HG03066 (cell line): ENCODE results near the gene PPP1R9B.

Experiments
- ATAC-seq: cut with Tn5 transposase; IDR thresholded peaks from one replicate; pipeline ENCODE4 v1.9.1; 2021; ENCODE audit warnings: low read depth; ENCODE audit not compliant: unreplicated experiment

PPP1R9B gene

GRCh38 chr17:50129728-50130558 lies 20.5 kb downstream of the PPP1R9B start, which contains the start of gene SAMD14:
TSS of gene SAMD14 (minus strand) at chr17:50130160. CDS start at chr17:50124959, 5,201 bp downstream.
- no peak for ATAC-seq

- ATAC-seq: no peak
Observed at GRCh38 chr17:50129353-50129727, 21.1 kb downstream of the PPP1R9B start.

GRCh38 chr17:50128441-50129352 lies 21.8 kb downstream of the PPP1R9B start:
- no peak for ATAC-seq

GRCh38 chr17:50127697-50128361 lies 22.6 kb downstream of the PPP1R9B start:
- no peak for ATAC-seq

- ATAC-seq: no peak
Observed at GRCh38 chr17:50125420-50125997, 25.0 kb downstream of the PPP1R9B start.

- ATAC-seq: no peak
Observed at GRCh38 chr17:50123649-50124349, 26.7 kb downstream of the PPP1R9B start.

- ATAC-seq: no peak
Observed at GRCh38 chr17:50122945-50123344, 27.5 kb downstream of the PPP1R9B start.

- no peak for ATAC-seq
Observed at GRCh38 chr17:50120475-50121253, 29.8 kb downstream of the PPP1R9B start.

- ATAC-seq: no peak
Observed at GRCh38 chr17:50118828-50119218, 31.7 kb downstream of the PPP1R9B start.

GRCh38 chr17:50118076-50118827 lies 32.2 kb downstream of the PPP1R9B start:
- ATAC-seq: no peak

GRCh38 chr17:50117202-50118051 lies 33.0 kb downstream of the PPP1R9B start:
- ATAC-seq: no peak

- no peak for ATAC-seq
Observed at GRCh38 chr17:50115756-50116155, 34.7 kb downstream of the PPP1R9B start.

- ATAC-seq: no peak
Observed at GRCh38 chr17:50114849-50115357, 35.6 kb downstream of the PPP1R9B start.

GRCh38 chr17:50114401-50114800 lies 36.1 kb downstream of the PPP1R9B start:
- ATAC-seq: no peak

GRCh38 chr17:50113624-50114320 lies 36.7 kb downstream of the PPP1R9B start:
- ATAC-seq: no peak

GRCh38 chr17:50112694-50113093 lies 37.8 kb downstream of the PPP1R9B start:
- ATAC-seq: no peak
